GM21526 (cell line): Measurements from ENCODE around the gene SDC3.

Experiments used
- ATAC-seq: cut with Tn5 transposase; IDR thresholded peaks from one replicate; pipeline ENCODE4 v1.9.1; 2021; ENCODE audit warnings: moderate library complexity; ENCODE audit not compliant: unreplicated experiment, low FRiP score

The SDC3 gene

DNA sequence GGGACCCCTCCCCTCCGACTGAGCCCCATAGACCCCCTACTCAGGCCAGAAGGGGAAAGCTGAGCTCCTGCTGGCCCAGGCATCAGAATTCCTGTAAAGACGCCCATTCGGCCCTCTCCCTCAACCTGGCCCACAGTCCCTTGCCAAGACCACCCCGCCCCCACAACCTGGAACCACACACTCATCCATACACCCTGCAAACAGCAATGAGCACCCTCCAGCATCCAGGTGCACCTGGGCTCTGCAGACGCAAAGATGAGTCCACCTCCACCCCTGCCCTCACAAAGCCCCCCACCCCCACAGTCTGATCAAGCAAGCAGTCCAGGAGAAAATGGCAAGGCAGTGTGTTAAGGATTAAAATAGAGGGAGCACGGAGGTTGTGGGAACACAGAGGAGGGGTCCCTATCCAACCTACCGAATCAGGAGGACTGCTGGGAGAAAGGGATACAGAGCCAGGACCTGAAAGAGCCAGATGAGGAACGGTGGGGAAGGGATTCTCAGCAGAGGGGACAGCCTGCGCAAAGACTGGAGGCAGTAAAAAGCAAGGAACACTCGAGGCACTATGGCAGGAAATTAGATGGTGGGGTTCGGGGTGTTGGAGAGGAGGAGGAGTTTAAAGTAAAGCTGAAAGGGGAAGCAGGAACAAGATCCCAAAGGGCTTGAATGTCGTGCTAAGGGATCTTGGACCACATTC, 83.7 kb downstream of the SDC3 start:
- ATAC-seq, result no peak

DNA sequence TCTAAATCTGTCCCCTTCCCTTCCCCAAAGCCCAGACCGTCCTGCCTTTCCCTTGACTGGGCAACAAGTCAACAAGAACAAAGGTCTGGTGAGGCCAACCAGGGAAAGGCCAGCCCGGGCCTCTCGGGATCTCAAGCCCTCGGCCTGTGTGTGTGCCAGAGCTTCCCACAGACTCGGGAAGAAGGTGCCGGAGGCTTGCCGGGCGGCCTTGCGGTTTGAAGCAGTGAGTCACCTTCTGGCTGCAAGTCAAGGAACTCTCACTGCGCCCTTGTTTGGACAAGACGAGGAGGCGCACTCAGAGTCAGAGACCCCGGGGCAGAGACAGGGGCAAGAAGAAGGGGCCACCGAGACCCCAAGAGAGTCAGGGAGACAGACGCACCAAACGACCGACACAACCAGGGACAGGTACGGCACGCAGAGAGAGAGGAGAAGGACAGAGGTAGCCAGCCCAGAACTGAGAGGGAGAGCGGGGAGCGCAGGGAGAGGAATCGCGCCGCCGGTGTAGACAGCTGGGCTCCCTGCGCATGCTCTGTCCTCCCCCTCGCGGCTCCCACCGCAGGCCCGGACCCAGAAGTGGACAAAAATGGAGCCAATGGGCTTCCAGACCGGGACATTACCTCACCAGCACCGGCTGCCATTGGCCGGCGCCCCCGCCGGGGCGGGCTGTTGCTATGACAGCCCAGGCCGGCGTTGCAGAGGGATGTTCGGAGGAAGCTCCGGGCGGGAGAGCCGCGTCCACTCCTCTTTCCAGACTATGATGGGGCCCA, 84.4 kb downstream of the SDC3 start:
- ATAC-seq, result peak; percentile 88

DNA sequence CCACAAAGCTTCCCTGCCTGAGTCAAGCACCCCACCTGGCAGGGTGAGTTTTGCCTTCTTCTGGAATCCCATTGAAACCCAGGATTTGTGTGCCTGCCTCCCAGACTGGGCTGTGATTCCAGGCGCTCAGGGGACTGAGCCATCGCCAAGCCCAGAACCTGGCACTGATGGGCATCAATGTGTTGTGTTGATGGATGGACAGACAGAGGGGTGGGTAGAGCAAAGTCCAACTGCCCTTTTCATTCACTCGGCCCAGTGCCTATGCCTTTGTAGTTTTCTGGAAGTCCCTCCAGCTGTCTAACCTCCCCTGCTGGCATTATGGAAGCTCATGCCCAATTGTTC, 85.0 kb downstream of the SDC3 start:
- ATAC-seq, result no peak

DNA sequence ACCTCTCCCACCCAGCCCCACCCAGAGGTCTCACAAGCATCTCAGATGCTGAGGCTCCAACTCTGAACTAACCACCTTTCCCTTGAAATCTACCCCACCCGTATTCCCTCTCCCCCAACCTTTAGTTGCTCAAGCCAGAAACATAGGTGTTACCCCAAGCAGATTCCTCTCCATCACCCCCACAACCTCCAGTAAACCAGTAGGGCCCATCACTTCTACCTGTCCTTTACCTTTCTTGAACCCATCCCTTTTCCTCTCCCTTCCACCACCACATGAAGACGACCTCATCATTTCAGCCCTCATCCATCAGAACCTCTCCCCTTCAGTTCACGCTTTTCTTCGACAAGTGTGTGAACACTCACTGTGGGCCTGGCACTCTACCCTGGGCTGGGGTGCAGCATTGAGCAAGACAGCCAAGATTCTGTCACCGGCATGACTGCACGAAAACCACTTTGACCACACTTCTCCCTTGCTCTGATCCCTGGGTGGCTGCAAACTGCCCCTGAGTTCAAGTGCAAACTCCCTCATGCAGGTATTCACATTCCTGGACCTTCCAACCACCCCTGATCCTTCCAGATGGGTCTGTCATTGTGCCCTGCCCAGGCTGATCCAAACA, 85.5 kb downstream of the SDC3 start:
- no peak for ATAC-seq

DNA sequence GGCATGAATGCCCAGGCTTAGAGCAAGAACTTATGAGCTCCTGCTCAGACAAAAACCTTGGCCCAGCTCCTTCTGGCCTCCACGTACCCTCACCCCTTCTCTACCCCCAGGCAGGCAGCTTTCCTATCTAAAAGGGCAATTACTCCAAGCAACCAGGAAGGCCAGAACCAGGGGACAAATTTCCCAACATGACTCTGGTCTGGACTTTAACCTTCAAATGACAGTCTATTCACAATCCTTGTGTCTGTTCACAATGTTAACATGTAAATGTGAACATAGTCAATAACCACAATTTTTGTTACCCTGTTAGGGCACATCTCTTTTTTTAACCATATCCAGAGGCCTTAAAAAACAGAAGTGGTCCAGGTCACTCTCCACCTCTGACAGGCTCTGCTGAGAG, 86.6 kb downstream of the SDC3 start:
- ATAC-seq, result no peak

- no peak for ATAC-seq
These were observed 88.3 kb downstream of the SDC3 start for GRCh38 chr1:30820299-30820698.
